OCI-LY1 (cell line): ENCODE measurements around the gene PSMA7.

Experiments
- CTCF ChIP-seq: fragments of 200-600 bp; sonication (generic), shearing (Covaris generic); IDR thresholded peaks from 2 replicates; pipeline ENCODE4 v1.5.1; 2017; ENCODE audit warnings: mild to moderate bottlenecking, antibody characterized with exemption, low read length, moderate library complexity, mixed read lengths
- EZH2 ChIP-seq: fragments of 200-600 bp; sonication (generic), shearing (Covaris generic); IDR thresholded peaks from 2 replicates; pipeline ENCODE4 v1.8.0; 2017; ENCODE audit warnings: borderline replicate concordance, mixed run types, mild to moderate bottlenecking, antibody characterized with exemption, low read length, moderate library complexity, mixed read lengths

GRCh38 chr20:62146019-62146755, 3.0 kb upstream of the PSMA7 start:
- TF ChIP-seq CTCF (no peak), EZH2 (no peak)
